HCT116 (cell line): ENCODE measurements around the gene ASAP2.

ENCODE experiments used
- EZH2phosphoT487 ChIP-seq: fragments of 200-600 bp; IDR thresholded peaks from 2 replicates; pipeline ENCODE4 v1.6.1; 2018; ENCODE audit warnings: antibody characterized with exemption, borderline replicate concordance
- POLR2A ChIP-seq: IDR thresholded peaks from 2 replicates; pipeline ENCODE4 v1.7.0; 2011; ENCODE audit warnings: borderline replicate concordance; ENCODE audit not compliant: insufficient read depth, insufficient read length; ENCODE audit errors: extremely low read depth
- POLR2AphosphoS5 ChIP-seq: IDR thresholded peaks from 2 replicates; pipeline ENCODE4 v1.6.1; 2011; ENCODE audit warnings: mild to moderate bottlenecking, low read depth, low read length, moderate library complexity
- RAD21 ChIP-seq: IDR thresholded peaks from 2 replicates; pipeline ENCODE4 v1.6.1; 2012; ENCODE audit warnings: low read depth, mild to moderate bottlenecking
- SP1 ChIP-seq: IDR thresholded peaks from 2 replicates; pipeline ENCODE4 v1.6.1; 2012; ENCODE audit warnings: low read depth
- YY1 ChIP-seq: IDR thresholded peaks from 2 replicates; pipeline ENCODE4 v1.6.1; 2011; ENCODE audit warnings: low read length, low read depth, moderate library complexity, mild to moderate bottlenecking; ENCODE audit not compliant: insufficient replicate concordance; ENCODE audit errors: extremely low read depth
- ZFX ChIP-seq: fragments of 450-650 bp; IDR thresholded peaks from 2 replicates; pipeline ENCODE4 v1.6.1; 2017
- TF ChIP-seq, protein P1 (sequence below), 3 experiments: fragments of 200-600 bp in 1 of 3; sonication (generic) in 1 of 3; IDR thresholded peaks in 2 of 3; conservative IDR thresholded peaks in 1 of 3; 2 replicates each; pipeline ENCODE4 v1.5.1; 2012 to 2017; ENCODE audit warnings: low read depth in 2 of 3, low read length in 2 of 3, antibody characterized with exemption in 1 of 3, borderline replicate concordance in 1 of 3, control low read depth in 1 of 3, mild to moderate bottlenecking in 1 of 3, mixed read lengths in 1 of 3, mixed run types in 1 of 3, moderate library complexity in 1 of 3; ENCODE audit not compliant: insufficient read depth in 1 of 3

DNA sequence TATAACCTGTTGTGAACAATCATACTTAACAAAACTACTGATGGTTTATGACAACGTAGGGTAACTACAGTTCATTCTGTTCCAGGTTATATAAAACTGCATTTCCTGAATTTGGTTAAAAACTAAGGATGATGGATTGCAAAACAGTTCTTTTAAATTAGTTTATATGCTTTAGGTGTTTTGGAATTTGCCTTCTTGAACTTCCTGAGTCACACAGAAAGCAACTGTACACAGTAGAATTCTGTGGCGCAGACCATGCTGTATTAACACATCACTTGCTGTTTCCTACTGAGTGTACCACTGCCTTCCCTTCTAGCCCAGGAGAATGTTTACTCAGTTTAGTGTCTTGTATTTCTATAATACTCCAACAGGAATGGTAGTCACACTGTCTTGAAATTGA, 197.3 kb downstream of the ASAP2 start:
- TF ChIP-seq POLR2A = no peak
- TF ChIP-seq, protein P1, sequence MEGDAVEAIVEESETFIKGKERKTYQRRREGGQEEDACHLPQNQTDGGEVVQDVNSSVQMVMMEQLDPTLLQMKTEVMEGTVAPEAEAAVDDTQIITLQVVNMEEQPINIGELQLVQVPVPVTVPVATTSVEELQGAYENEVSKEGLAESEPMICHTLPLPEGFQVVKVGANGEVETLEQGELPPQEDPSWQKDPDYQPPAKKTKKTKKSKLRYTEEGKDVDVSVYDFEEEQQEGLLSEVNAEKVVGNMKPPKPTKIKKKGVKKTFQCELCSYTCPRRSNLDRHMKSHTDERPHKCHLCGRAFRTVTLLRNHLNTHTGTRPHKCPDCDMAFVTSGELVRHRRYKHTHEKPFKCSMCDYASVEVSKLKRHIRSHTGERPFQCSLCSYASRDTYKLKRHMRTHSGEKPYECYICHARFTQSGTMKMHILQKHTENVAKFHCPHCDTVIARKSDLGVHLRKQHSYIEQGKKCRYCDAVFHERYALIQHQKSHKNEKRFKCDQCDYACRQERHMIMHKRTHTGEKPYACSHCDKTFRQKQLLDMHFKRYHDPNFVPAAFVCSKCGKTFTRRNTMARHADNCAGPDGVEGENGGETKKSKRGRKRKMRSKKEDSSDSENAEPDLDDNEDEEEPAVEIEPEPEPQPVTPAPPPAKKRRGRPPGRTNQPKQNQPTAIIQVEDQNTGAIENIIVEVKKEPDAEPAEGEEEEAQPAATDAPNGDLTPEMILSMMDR (IDR thresholded peaks at IDR 0.05 in 2 of 3, conservative IDR thresholded peaks at IDR 0.05 in 1 of 3; ENCODE audit: borderline replicate concordance in 1 of 3, insufficient read depth in 1 of 3, low read depth in 2 of 3, low read length in 2 of 3) = no peak
- no peak for TF ChIP-seq ZFX
- TF ChIP-seq RAD21 = no peak
- TF ChIP-seq YY1 = no peak
- no peak for TF ChIP-seq POLR2AphosphoS5
- no peak for TF ChIP-seq SP1
- TF ChIP-seq EZH2phosphoT487 = no peak
